B cell (primary cell): ENCODE measurements around the gene ST6GALNAC3. TPM values are rescaled to one million over a fixed set of nuclear protein-coding genes. Genes with fewer than 3 reads are reported as not detected.

Source experiments
- ATAC-seq: fragments of 200-7000 bp; cut with Tn5 transposase; one replicate; pipeline ENCODE4 v1.10.0; 2021; ENCODE audit warnings: low read depth, mild to moderate bottlenecking, moderate number of reproducible peaks, moderate library complexity
- CTCF ChIA-PET: fragments of 350-600 bp; sonication (Branson Sonifier 250); formaldehyde crosslinking; loops from one replicate; lab custom pipeline; 2021; ENCODE audit warnings: antibody characterized with exemption, inconsistent platforms; lab: Charles Lee
- POLR2A ChIA-PET: fragments of 350-600 bp; sonication (Branson Sonifier 250); formaldehyde crosslinking; loops from one replicate; lab custom pipeline; 2021; ENCODE audit warnings: antibody characterized with exemption; lab: Charles Lee
- DNase-seq: peaks from one replicate; pipeline ENCODE4 v3.0.0; 2013
- H2AFZ ChIP-seq: 2 replicates; pipeline ENCODE4 v1.6.1; 2012; ENCODE audit warnings: mild to moderate bottlenecking, low read depth, low read length; ENCODE audit not compliant: insufficient read depth, poor library complexity, severe bottlenecking
- H3K27ac ChIP-seq, 2 donors: 1 replicate in 1 of 2; 2 replicates in 1 of 2; pipeline ENCODE4 v1.5.1; 2012 to 2013; ENCODE audit warnings: low read length in 2 of 2, mild to moderate bottlenecking in 2 of 2, moderate library complexity in 1 of 2
- H3K27me3 ChIP-seq, 4 experiments: fragments of 200-600 bp in 1 of 4; sonication (generic) in 1 of 4; replicated peaks in 1 of 4; 1 replicate in 2 of 4; 2 replicates in 2 of 4; pipeline versions ENCODE4 v1.6.1 to v1.7.0; 2013 to 2016; ENCODE audit warnings: low read length in 3 of 4, mild to moderate bottlenecking in 2 of 4, mixed read lengths in 1 of 4, moderate library complexity in 1 of 4; ENCODE audit not compliant: insufficient read depth in 4 of 4, control insufficient read depth in 3 of 4; ENCODE audit errors: control extremely low read depth in 1 of 4
- H3K36me3 ChIP-seq, 2 experiments: replicated peaks in 1 of 2; 1 replicate in 1 of 2; 2 replicates in 1 of 2; pipeline versions ENCODE4 v1.6.1 to v1.7.1; 2013; ENCODE audit warnings: low read length in 1 of 2; ENCODE audit not compliant: insufficient read depth in 2 of 2, control insufficient read depth in 1 of 2; ENCODE audit errors: control extremely low read depth in 1 of 2, extremely low read depth in 1 of 2
- H3K4me1 ChIP-seq, 2 donors: fragments of 200-600 bp in 1 of 2; sonication (generic) in 1 of 2; 1 replicate in 1 of 2; 2 replicates in 1 of 2; pipeline versions ENCODE4 v1.5.1 to v1.6.1; 2013 to 2017; ENCODE audit warnings: low read length in 2 of 2; ENCODE audit not compliant: control insufficient read depth in 2 of 2, insufficient read depth in 2 of 2
- H3K4me2 ChIP-seq: replicated peaks from 2 replicates; pipeline ENCODE3; 2012; ENCODE audit warnings: mild to moderate bottlenecking, low read depth, low read length; ENCODE audit not compliant: poor library complexity, severe bottlenecking
- H3K4me3 ChIP-seq, 5 experiments: fragments of 200-600 bp in 1 of 5; sonication (generic) in 1 of 5; 1 replicate in 3 of 5; 2 replicates in 2 of 5; pipeline versions ENCODE4 v1.5.1 to v1.7.0; 2011 to 2016; ENCODE audit warnings: low read length in 4 of 5, mild to moderate bottlenecking in 4 of 5, low read depth in 2 of 5, control low read depth in 1 of 5, moderate library complexity in 1 of 5; ENCODE audit not compliant: insufficient read depth in 1 of 5; ENCODE audit errors: control extremely low read depth in 1 of 5, extremely low read depth in 1 of 5
- H3K79me2 ChIP-seq: fragments of 200-600 bp; sonication (generic); one replicate; pipeline ENCODE4 v1.6.0; 2016; ENCODE audit warnings: low read length; ENCODE audit not compliant: control insufficient read depth, insufficient read depth
- H3K9ac ChIP-seq: fragments of 200-600 bp; sonication (generic); 2 replicates; pipeline ENCODE4 v1.6.1; 2017; ENCODE audit warnings: mild to moderate bottlenecking, low read length, moderate library complexity
- H3K9me3 ChIP-seq, 3 donors: one replicate each; pipeline versions ENCODE4 v1.6.1 to v1.7.1; 2013; ENCODE audit warnings: low read length in 2 of 3; ENCODE audit not compliant: control insufficient read depth in 2 of 3, insufficient read depth in 1 of 3; ENCODE audit errors: control extremely low read depth in 1 of 3
- H4K20me1 ChIP-seq: 2 replicates; pipeline ENCODE4 v1.6.0; 2012; ENCODE audit warnings: mild to moderate bottlenecking, low read length; ENCODE audit not compliant: insufficient read depth, control insufficient read depth, poor library complexity, severe bottlenecking
- H3K27ac Mint-ChIP-seq: one replicate; pipeline ENCODE4 v1.8.0; 2021; ENCODE audit warnings: mixed read lengths
- H3K27me3 Mint-ChIP-seq: one replicate; pipeline ENCODE4 v1.8.0; 2021; ENCODE audit warnings: mixed read lengths
- H3K4me1 Mint-ChIP-seq: one replicate; pipeline ENCODE4 v1.8.0; 2021; ENCODE audit warnings: mixed read lengths
- H3K4me3 Mint-ChIP-seq: one replicate; pipeline ENCODE4 v1.8.0; 2021; ENCODE audit warnings: mixed read lengths
- H3K9me3 Mint-ChIP-seq: one replicate; pipeline ENCODE4 v1.8.0; 2022; ENCODE audit warnings: mixed read lengths; ENCODE audit not compliant: insufficient read depth
- EZH2 ChIP-seq: IDR thresholded peaks from 2 replicates; pipeline ENCODE4 v1.6.1; 2012; ENCODE audit warnings: borderline replicate concordance, low read depth, mild to moderate bottlenecking, moderate library complexity, low read length; ENCODE audit not compliant: insufficient read depth, poor library complexity, severe bottlenecking
- WGBS: methylation state at CpG from one replicate; pipeline ENCODE4 v1.1.5; 2013; ENCODE audit warnings: missing lambda C conversion rate; ENCODE audit not compliant: insufficient coverage; 5-methylcytosine and 5-hydroxymethylcytosine counted together
- intact Hi-C: fragments of 100-400 bp; cut with micrococcal nuclease; formaldehyde crosslinking; loops from one replicate; pipeline ENCODE4 v1.10.0; 2022
- polyA plus RNA-seq: library from polyadenylated mRNA; depleted of rRNA; stranded (reverse); fragments of >200 nt; gene quantifications from 2 replicates; pipeline ENCODE4 v1.2.3, GENCODE V29; 2012
- total RNA-seq, 2 donors: library from RNA; stranded (reverse); fragments of 120-200 nt in 1 of 2; gene quantifications; 1 replicate in 1 of 2; 2 replicates in 1 of 2; pipeline versions ENCODE4 v1.2.3 to v1.2.4, GENCODE V29; 2013 to 2022
- TF ChIP-seq, protein P1 (sequence below): fragments of 200-600 bp; IDR thresholded peaks from one replicate; pipeline ENCODE4 v1.8.0; 2022; ENCODE audit warnings: antibody characterized with exemption, mild to moderate bottlenecking

Gene ST6GALNAC3
- total and polyA plus RNA-seq, 2 donors (not counting 1 experiment from before 2014, with no cell fraction given) = 3.0 to 17.3 TPM

GRCh38 chr1:76627498-76627897 is 553.0 kb downstream of the ST6GALNAC3 start:
- ATAC-seq = no peak
- no peak overlapping the region for H3K27ac ChIP-seq
- no peak for TF ChIP-seq EZH2
- TF ChIP-seq, protein P1, sequence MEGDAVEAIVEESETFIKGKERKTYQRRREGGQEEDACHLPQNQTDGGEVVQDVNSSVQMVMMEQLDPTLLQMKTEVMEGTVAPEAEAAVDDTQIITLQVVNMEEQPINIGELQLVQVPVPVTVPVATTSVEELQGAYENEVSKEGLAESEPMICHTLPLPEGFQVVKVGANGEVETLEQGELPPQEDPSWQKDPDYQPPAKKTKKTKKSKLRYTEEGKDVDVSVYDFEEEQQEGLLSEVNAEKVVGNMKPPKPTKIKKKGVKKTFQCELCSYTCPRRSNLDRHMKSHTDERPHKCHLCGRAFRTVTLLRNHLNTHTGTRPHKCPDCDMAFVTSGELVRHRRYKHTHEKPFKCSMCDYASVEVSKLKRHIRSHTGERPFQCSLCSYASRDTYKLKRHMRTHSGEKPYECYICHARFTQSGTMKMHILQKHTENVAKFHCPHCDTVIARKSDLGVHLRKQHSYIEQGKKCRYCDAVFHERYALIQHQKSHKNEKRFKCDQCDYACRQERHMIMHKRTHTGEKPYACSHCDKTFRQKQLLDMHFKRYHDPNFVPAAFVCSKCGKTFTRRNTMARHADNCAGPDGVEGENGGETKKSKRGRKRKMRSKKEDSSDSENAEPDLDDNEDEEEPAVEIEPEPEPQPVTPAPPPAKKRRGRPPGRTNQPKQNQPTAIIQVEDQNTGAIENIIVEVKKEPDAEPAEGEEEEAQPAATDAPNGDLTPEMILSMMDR = no peak

DNA sequence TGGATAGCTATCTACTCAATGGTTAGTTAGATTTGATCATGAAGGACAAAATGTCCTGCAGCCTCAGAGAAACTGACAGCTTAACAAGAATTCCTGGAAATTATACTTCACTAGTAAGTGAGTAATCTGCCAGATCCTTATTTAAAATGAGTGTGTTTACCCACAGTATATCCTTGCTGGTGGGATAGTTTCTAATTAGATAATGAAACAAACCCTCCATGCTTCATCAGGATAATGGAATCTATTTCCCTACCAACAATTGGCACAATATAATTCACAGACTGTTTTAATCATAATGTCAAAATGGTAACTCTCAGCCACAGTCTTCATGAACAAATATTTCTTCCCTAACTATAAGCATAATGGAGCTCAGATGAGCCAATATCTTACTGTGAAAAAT is 553.4 kb downstream of the ST6GALNAC3 start:
- ChIA-PET CTCF (no interaction called here), POLR2A (no interaction called here)
- Histone ChIP-seq H3K9ac (no peak overlapping the region), H3K79me2 (no peaks in the 10 kb centered on the region), H3K4me1 (no peaks in the 10 kb centered on the region), H4K20me1 (no peaks in the 10 kb centered on the region), H3K27ac (no peak overlapping the region), H3K4me3 (no peak overlapping the region), H3K27me3 (no peaks in the 10 kb centered on the region), H3K36me3 (no peaks in the 10 kb centered on the region), H3K9me3 (no peaks in the 10 kb centered on the region), H2AFZ (no peak overlapping the region), H3K4me2 (no peak overlapping the region)
- H3K9me3 Mint-ChIP-seq = no peaks in the 10 kb centered on the region
- no peak overlapping the region for H3K4me3 Mint-ChIP-seq
- no peaks in the 10 kb centered on the region for H3K27me3 Mint-ChIP-seq
- TF ChIP-seq EZH2 = no peak
- TF ChIP-seq, protein P1 = no peak
- no peak overlapping the region for H3K27ac Mint-ChIP-seq
- intact Hi-C loops = no loop called here
- DNase-seq = no peak
- ATAC-seq = no peak
- no peaks in the 10 kb centered on the region for H3K4me1 Mint-ChIP-seq

More at GRCh38 chr1:76627498-76627897, 553.0 kb downstream of the ST6GALNAC3 start:
- no peaks in the 10 kb centered on the region for H3K4me1 Mint-ChIP-seq
- no peak overlapping the region for H3K9ac ChIP-seq
- no peak overlapping the region for H2AFZ ChIP-seq
- H3K4me1 ChIP-seq = no peaks in the 10 kb centered on the region
- H3K27ac Mint-ChIP-seq = no peak overlapping the region
- no peaks in the 10 kb centered on the region for H4K20me1 ChIP-seq
- H3K27me3 Mint-ChIP-seq = no peaks in the 10 kb centered on the region
- H3K9me3 ChIP-seq = no peaks in the 10 kb centered on the region
- ChIA-PET CTCF (no interaction called here), POLR2A (no interaction called here)
- H3K36me3 ChIP-seq = no peaks in the 10 kb centered on the region
- no peaks in the 10 kb centered on the region for H3K9me3 Mint-ChIP-seq
- H3K27me3 ChIP-seq = no peaks in the 10 kb centered on the region
- H3K4me2 ChIP-seq = no peak overlapping the region
- 96% methylated on average over 3 of the region's 5 CpGs for WGBS
- H3K4me3 Mint-ChIP-seq = no peak overlapping the region
- H3K79me2 ChIP-seq = no peaks in the 10 kb centered on the region
- DNase-seq = no peak
- no peak overlapping the region for H3K4me3 ChIP-seq
- intact Hi-C loops = no loop called here
